Measurements from ENCODE around the gene HHLA2. TPM values are rescaled to one million over a fixed set of nuclear protein-coding genes. Genes with fewer than 3 reads are reported as not detected.

The HHLA2 gene
- total and polyA plus RNA-seq, 2 of the 8 experiments (the other 6 are each of a cell fraction or from before 2014, with no cell fraction given), result not detected

- TF ChIP-seq ATF2 (IDR thresholded peaks at IDR 0.05; ENCODE audit: low read length), result no peak
- no peak for TF ChIP-seq SAP30 (IDR thresholded peaks at IDR 0.05; ENCODE audit: insufficient read depth, insufficient replicate concordance, low read length)
- TF ChIP-seq ZNF274 (IDR thresholded peaks at IDR 0.05; ENCODE audit: borderline replicate concordance, extremely low read depth, low read length), result no peak
- no peak for TF ChIP-seq CHD1 (IDR thresholded peaks at IDR 0.05; ENCODE audit: low read depth, low read length)
- no peak for TF ChIP-seq PHF8 (conservative IDR thresholded peaks at IDR 0.05; ENCODE audit: low read depth, low read length)
Measured at GRCh38 chr3:108414007-108414406, 117.7 kb downstream of the HHLA2 start (continued).
